ENCODE results near the gene WWOX. TPM values are rescaled to one million over a fixed set of nuclear protein-coding genes. Genes with fewer than 3 reads are reported as not detected.
"Not testable (repeated sequence)": the region's sequence is repeated elsewhere in the genome, so short reads cannot be mapped to it uniquely, and the experiment has no call there.

Gene WWOX
- total and polyA plus RNA-seq, 2 donors (not counting 3 experiments of a cell fraction or from before 2014, with no cell fraction given) = 6.2 to 12.5 TPM

- Histone ChIP-seq H3K4me2 (ENCODE audit: insufficient read depth, low read length) (no peak overlapping the region), H3K9me1 (replicated peaks; ENCODE audit: control insufficient read depth, extremely low read depth, insufficient read depth, low read length) (no peaks in the 10 kb centered on the region), H3K27ac (ENCODE audit: insufficient read depth, low read depth, low read length) (no peak overlapping the region), H3K4me1 (ENCODE audit: control insufficient read depth, extremely low read depth, insufficient read depth, low read length) (no peaks in the 10 kb centered on the region), H2AFZ (ENCODE audit: low read depth, low read length) (no peak overlapping the region), H3K4me3 (replicated peaks in 1 of 3; ENCODE audit: insufficient read depth in 1 of 3, low read depth in 1 of 3, low read length in 3 of 3) (no peak overlapping the region), H3K79me2 (ENCODE audit: control insufficient read depth, insufficient read depth, low read length) (no peaks in the 10 kb centered on the region), H3K9ac (replicated peaks; ENCODE audit: extremely low read depth, insufficient read depth, low read length) (no peak overlapping the region), H3K36me3 (ENCODE audit: control insufficient read depth in 2 of 2, extremely low read depth in 1 of 2, insufficient read depth in 2 of 2, low read length in 2 of 2) (no peaks in the 10 kb centered on the region), H3K27me3 (ENCODE audit: control insufficient read depth in 2 of 2, insufficient read depth in 2 of 2, low read length in 2 of 2) (no peaks in the 10 kb centered on the region), H4K20me1 (replicated peaks; ENCODE audit: control insufficient read depth, extremely low read depth, insufficient read depth, low read length) (no peaks in the 10 kb centered on the region), H3K9me3 (replicated peaks; ENCODE audit: control insufficient read depth, insufficient read depth, low read length) (no peaks in the 10 kb centered on the region)
- ChIA-PET POLR2A (no interaction called here), CTCF (no interaction called here)
- FAIRE-seq = no peak
- DNase-seq (ENCODE audit: low read depth, low spot score) = no peak
- intact Hi-C loops (cut with micrococcal nuclease) = no loop called here
- dilution Hi-C loops (cut with MboI; ENCODE audit: extremely low pct_ligation_motif_present, low sequenced_read_pairs) = no loop called here
- TF ChIP-seq GATA2 (IDR thresholded peaks at IDR 0.05; ENCODE audit: insufficient read depth, insufficient read length, low read depth, low read length) = no peak
- no peak for TF ChIP-seq POLR2A (IDR thresholded peaks at IDR 0.05; ENCODE audit: low read depth, low read length)
- TF ChIP-seq JUN (IDR thresholded peaks at IDR 0.05; ENCODE audit: borderline replicate concordance, insufficient read depth, insufficient read length, low read depth) = no peak
- no peak for TF ChIP-seq EZH2 (IDR thresholded peaks at IDR 0.05; ENCODE audit: borderline replicate concordance, low read depth, low read length, severe bottlenecking)
- TF ChIP-seq MYC (IDR thresholded peaks at IDR 0.05; ENCODE audit: low read depth, low read length) = no peak
- no peak for TF ChIP-seq CTCF (IDR thresholded peaks at IDR 0.05; ENCODE audit: extremely low read depth in 1 of 2, insufficient read depth in 1 of 2, low read depth in 1 of 2, low read length in 2 of 2)
- TF ChIP-seq, protein P1, sequence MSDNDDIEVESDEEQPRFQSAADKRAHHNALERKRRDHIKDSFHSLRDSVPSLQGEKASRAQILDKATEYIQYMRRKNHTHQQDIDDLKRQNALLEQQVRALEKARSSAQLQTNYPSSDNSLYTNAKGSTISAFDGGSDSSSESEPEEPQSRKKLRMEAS (IDR thresholded peaks at IDR 0.05; ENCODE audit: insufficient read depth, insufficient read length) = no peak
- BruUV-seq (replicated peaks) = no TSS peak
Measured at GRCh38 chr16:78057803-78058564, 41.5 kb upstream of the WWOX start.

DNA sequence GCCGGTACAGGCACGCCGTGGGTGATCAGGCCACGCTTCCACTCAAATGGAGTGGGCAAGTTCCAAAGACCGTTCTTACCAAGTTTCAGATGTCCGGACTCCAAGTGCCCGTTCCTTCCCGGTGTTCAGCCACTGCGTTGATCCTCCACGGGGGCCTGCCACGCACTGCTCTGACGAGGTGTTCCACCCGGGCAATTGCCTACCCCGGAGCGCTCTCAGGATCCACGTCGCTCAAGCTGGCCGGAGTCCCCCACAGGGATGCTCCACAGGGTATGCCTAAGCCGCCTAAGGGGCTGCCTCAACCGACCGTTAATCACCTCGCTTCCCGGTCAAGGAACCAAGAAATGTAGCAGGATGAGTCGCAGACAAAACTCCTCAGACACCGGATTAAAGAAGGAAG lies 39.6 kb upstream of the WWOX start:
- H3K9ac ChIP-seq (replicated peaks; ENCODE audit: extremely low read depth, insufficient read depth, low read length); H3K27ac ChIP-seq (ENCODE audit: insufficient read depth, low read depth, low read length); H3K9me1 ChIP-seq (replicated peaks; ENCODE audit: control insufficient read depth, extremely low read depth, insufficient read depth, low read length); intact Hi-C loops (cut with micrococcal nuclease); H2AFZ ChIP-seq (ENCODE audit: low read depth, low read length); H3K4me2 ChIP-seq (ENCODE audit: insufficient read depth, low read length); H3K79me2 ChIP-seq (ENCODE audit: control insufficient read depth, insufficient read depth, low read length); H3K9me3 ChIP-seq (replicated peaks; ENCODE audit: control insufficient read depth, insufficient read depth, low read length); POLR2A ChIA-PET; BruUV-seq (replicated peaks); CTCF ChIA-PET; DNase-seq (ENCODE audit: low read depth, low spot score); FAIRE-seq; H3K36me3 ChIP-seq (ENCODE audit: control insufficient read depth in 2 of 2, extremely low read depth in 1 of 2, insufficient read depth in 2 of 2, low read length in 2 of 2); dilution Hi-C loops (cut with MboI; ENCODE audit: extremely low pct_ligation_motif_present, low sequenced_read_pairs); H3K4me1 ChIP-seq (ENCODE audit: control insufficient read depth, extremely low read depth, insufficient read depth, low read length); H3K27me3 ChIP-seq (ENCODE audit: control insufficient read depth in 2 of 2, insufficient read depth in 2 of 2, low read length in 2 of 2); H3K4me3 ChIP-seq (replicated peaks in 1 of 3; ENCODE audit: insufficient read depth in 1 of 3, low read depth in 1 of 3, low read length in 3 of 3); H4K20me1 ChIP-seq (replicated peaks; ENCODE audit: control insufficient read depth, extremely low read depth, insufficient read depth, low read length): not testable (repeated sequence)
